Loucy (cell line): ENCODE data around the gene NOXO1.

ENCODE experiments used
- H2AFZ ChIP-seq: fragments of 200-600 bp; sonication (generic); 2 replicates; pipeline ENCODE4 v1.6.0; 2016; ENCODE audit warnings: antibody characterized with exemption, mild to moderate bottlenecking, low read length, moderate library complexity
- H3F3A ChIP-seq: fragments of 200-600 bp; 2 replicates; pipeline ENCODE4 v1.6.0; 2016; ENCODE audit warnings: antibody characterized with exemption, low read depth, mild to moderate bottlenecking
- H3K27me3 ChIP-seq: fragments of 200-600 bp; sonication (generic); 2 replicates; pipeline ENCODE4 v1.6.1; 2014; ENCODE audit warnings: low read length, mild to moderate bottlenecking; ENCODE audit not compliant: insufficient read depth, poor library complexity, severe bottlenecking
- H3K36me3 ChIP-seq: fragments of 200-600 bp; sonication (generic); 2 replicates; pipeline ENCODE4 v1.6.1; 2016; ENCODE audit warnings: low read length; ENCODE audit not compliant: insufficient read depth
- H3K4me1 ChIP-seq: fragments of 200-600 bp; sonication (generic); 2 replicates; pipeline ENCODE4 v1.5.1; 2014; ENCODE audit warnings: low read length, mild to moderate bottlenecking; ENCODE audit not compliant: insufficient read depth, poor library complexity, severe bottlenecking
- H3K4me2 ChIP-seq: fragments of 200-600 bp; sonication (generic); 2 replicates; pipeline ENCODE4 v1.6.0; 2014; ENCODE audit warnings: antibody characterized with exemption, low read length, low read depth, mild to moderate bottlenecking; ENCODE audit not compliant: poor library complexity, severe bottlenecking
- H3K4me3 ChIP-seq: fragments of 200-600 bp; sonication (generic); 2 replicates; pipeline ENCODE4 v1.5.1; 2014; ENCODE audit warnings: low read length, mild to moderate bottlenecking, mixed read lengths; ENCODE audit not compliant: poor library complexity, severe bottlenecking
- H3K79me2 ChIP-seq: fragments of 200-600 bp; sonication (generic); 2 replicates; pipeline ENCODE4 v1.6.1; 2014; ENCODE audit warnings: low read length; ENCODE audit not compliant: insufficient read depth
- H3K9ac ChIP-seq: fragments of 200-600 bp; sonication (generic); 2 replicates; pipeline ENCODE4 v1.6.0; 2014; ENCODE audit warnings: mild to moderate bottlenecking, low read depth, low read length, moderate library complexity; ENCODE audit not compliant: poor library complexity, severe bottlenecking
- H3K9me2 ChIP-seq: fragments of 200-600 bp; sonication (generic); replicated peaks from 2 replicates; pipeline ENCODE4 v1.6.1; 2016; ENCODE audit warnings: low read depth, low read length, mixed read lengths
- H3K9me3 ChIP-seq: fragments of 200-600 bp; sonication (generic); 2 replicates; pipeline ENCODE4 v1.6.1; 2014; ENCODE audit warnings: mild to moderate bottlenecking, antibody characterized with exemption, low read length, low read depth; ENCODE audit not compliant: insufficient read depth
- H4K20me1 ChIP-seq: fragments of 200-600 bp; sonication (generic); 2 replicates; pipeline ENCODE4 v1.6.0; 2014; ENCODE audit warnings: antibody characterized with exemption, low read length, mild to moderate bottlenecking; ENCODE audit not compliant: insufficient read depth, poor library complexity, severe bottlenecking
- CTCF ChIP-seq: fragments of 200-600 bp; sonication (generic); conservative IDR thresholded peaks from 2 replicates; pipeline ENCODE4 v1.5.1; 2014; ENCODE audit warnings: mild to moderate bottlenecking, antibody characterized with exemption, low read length
- EZH2phosphoT487 ChIP-seq: fragments of 200-600 bp; IDR thresholded peaks from 2 replicates; pipeline ENCODE4 v1.6.1; 2018; ENCODE audit warnings: antibody characterized with exemption, mild to moderate bottlenecking, moderate library complexity, borderline replicate concordance

NOXO1 gene

DNA sequence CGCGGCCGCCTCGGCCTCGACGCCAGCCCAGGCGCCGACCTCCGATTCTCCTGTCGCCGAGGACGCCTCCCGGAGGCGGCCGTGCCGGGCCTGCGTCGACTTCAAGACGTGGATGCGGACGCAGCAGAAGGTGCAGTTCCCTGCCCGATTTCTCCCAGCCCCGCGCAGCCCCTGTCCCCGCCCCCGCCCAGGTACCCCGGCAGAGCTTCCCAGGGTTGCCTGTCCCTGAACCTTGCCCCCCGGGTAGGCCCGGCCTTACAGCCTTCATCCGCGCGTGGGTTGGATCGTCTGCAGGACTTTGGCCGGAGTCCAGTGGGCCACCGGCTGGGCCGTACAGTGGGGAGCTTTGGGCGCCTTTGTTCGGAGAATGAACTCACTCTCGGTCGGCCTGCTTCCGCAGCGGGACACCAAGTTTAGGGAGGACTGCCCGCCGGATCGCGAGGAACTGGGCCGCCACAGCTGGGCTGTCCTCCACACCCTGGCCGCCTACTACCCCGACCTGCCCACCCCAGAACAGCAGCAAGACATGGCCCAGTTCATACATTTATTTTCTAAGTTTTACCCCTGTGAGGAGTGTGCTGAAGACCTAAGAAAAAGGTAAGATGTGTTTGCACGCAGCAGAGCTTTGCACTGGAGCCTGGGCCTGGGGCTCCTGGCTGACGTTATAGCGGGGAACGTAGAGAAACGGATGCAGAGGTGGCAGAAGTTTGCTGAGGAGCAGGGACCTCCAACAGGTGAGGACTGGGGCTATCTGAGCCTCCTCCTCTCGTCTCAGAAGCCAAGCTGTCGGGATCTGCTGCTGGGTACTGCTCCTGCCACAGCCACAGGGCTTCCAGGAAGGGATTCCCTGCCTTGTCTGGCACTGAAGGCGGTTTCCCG is 3.3 kb upstream of the NOXO1 start:
- peak overlapping the region; percentile 87 for H3K4me3 ChIP-seq
- H3F3A ChIP-seq = no peaks in the 10 kb centered on the region
- no peaks in the 10 kb centered on the region for H3K4me1 ChIP-seq

GRCh38 chr16:1983544-1984346 is 2.5 kb upstream of the NOXO1 start, which contains the start of gene GFER:
Gene GFER (plus strand): TSS chr16:1984193. CDS start chr16:1984219, 26 bp downstream.
- Histone ChIP-seq H3K4me3 (peak within 1 kb of the TSS; percentile 87), H3K27me3 (no peaks in the 10 kb centered on the region), H3K9me2 (no peaks in the 10 kb centered on the region), H3K36me3 (no peaks in the 10 kb centered on the region; the same call in 1 of the 2 replicates), H3K9me3 (no peaks in the 10 kb centered on the region), H3K4me2 (peak within 1 kb of the TSS; percentile 89), H3K4me1 (no peaks in the 10 kb centered on the region), H3K9ac (peak within 1 kb of the TSS; percentile 88), H4K20me1 (no peaks in the 10 kb centered on the region), H2AFZ (peak within 1 kb of the TSS; percentile 78; the same call in 1 of the 2 replicates), H3K79me2 (peaks cover 21% of the 10 kb centered on the region), H3F3A (no peaks in the 10 kb centered on the region)
- TF ChIP-seq CTCF = no peak; the same call in 1 of the 2 replicates
- no peak for TF ChIP-seq EZH2phosphoT487

More for the DNA sequence above, 3.3 kb upstream of the NOXO1 start:
- Histone ChIP-seq H3K9ac (peak overlapping the region; percentile 88), H3K9me2 (no peaks in the 10 kb centered on the region), H3K4me2 (peak overlapping the region; percentile 89), H3K36me3 (no peaks in the 10 kb centered on the region; the same call in 1 of the 2 replicates), H3K27me3 (no peaks in the 10 kb centered on the region), H2AFZ (peak overlapping the region; percentile 60; the same call in 1 of the 2 replicates), H3K79me2 (peaks cover 21% of the 10 kb centered on the region), H4K20me1 (no peaks in the 10 kb centered on the region), H3K9me3 (no peaks in the 10 kb centered on the region)
- TF ChIP-seq CTCF (no peak), EZH2phosphoT487 (no peak)

GRCh38 chr16:1982991-1983543 is 1.8 kb upstream of the NOXO1 start:
- Histone ChIP-seq H2AFZ (peak overlapping the region; percentile 78; the same call in 1 of the 2 replicates), H3K9me3 (no peaks in the 10 kb centered on the region), H3F3A (no peaks in the 10 kb centered on the region), H3K27me3 (no peaks in the 10 kb centered on the region), H3K4me1 (no peaks in the 10 kb centered on the region), H4K20me1 (no peaks in the 10 kb centered on the region), H3K9me2 (no peaks in the 10 kb centered on the region), H3K4me2 (peak overlapping the region; percentile 61), H3K9ac (no peak overlapping the region), H3K36me3 (no peaks in the 10 kb centered on the region; the same call in 1 of the 2 replicates), H3K79me2 (peaks cover 21% of the 10 kb centered on the region), H3K4me3 (peak overlapping the region; percentile 87)
- TF ChIP-seq CTCF (no peak), EZH2phosphoT487 (no peak)
